ENCODE measurements around the gene CETN3. TPM values are rescaled to one million over a fixed set of nuclear protein-coding genes. Genes with fewer than 3 reads are reported as not detected.

Gene CETN3
- total and polyA plus RNA-seq, 2 of the 8 experiments (the other 6 are each of a cell fraction or from before 2014, with no cell fraction given): 4.8 to 43.8 TPM

- TF ChIP-seq ATF2 (IDR thresholded peaks at IDR 0.05; ENCODE audit: low read length): 0 out of 2 replicates have a peak, but pooled peaks have one; percentile 48
- TF ChIP-seq POLR2A (IDR thresholded peaks at IDR 0.05; ENCODE audit: control extremely low read depth in 1 of 2, low read depth in 2 of 2, low read length in 2 of 2): peak; percentile 94 to 95
- no peak for TF ChIP-seq CTCF (IDR thresholded peaks at IDR 0.05; ENCODE audit: control extremely low read depth in 1 of 3, insufficient read depth in 1 of 3, low read depth in 1 of 3, low read length in 3 of 3)
- TF ChIP-seq CREB1 (IDR thresholded peaks at IDR 0.05): 0 out of 2 replicates have a peak, but pooled peaks have one; percentile 4
- no peak for TF ChIP-seq RFX5 (IDR thresholded peaks at IDR 0.05; ENCODE audit: borderline replicate concordance, low read depth, low read length)
- peak; percentile 91 for TF ChIP-seq KDM4A (IDR thresholded peaks at IDR 0.05; ENCODE audit: low read depth, low read length, severe bottlenecking)
These were observed at the start of gene CETN3 (continued) for GRCh38 chr5:90409318-90410177.

Data from H1 (cell line).